AG04450 (cell line): Measurements from ENCODE around the gene UVRAG. TPM values are rescaled to one million over a fixed set of nuclear protein-coding genes. Genes with fewer than 3 reads are reported as not detected.

ENCODE experiments used
- CTCF ChIA-PET: fragments of 300-600, 350-600 bp; formaldehyde crosslinking; extraction: SDS; loops from one replicate; lab custom pipeline; 2022; ENCODE audit warnings: antibody characterized with exemption, inconsistent platforms; lab: Charles Lee
- POLR2A ChIA-PET: fragments of 350-600 bp; formaldehyde crosslinking; extraction: SDS; loops from one replicate; lab custom pipeline; 2021; ENCODE audit warnings: antibody characterized with exemption, inconsistent platforms; lab: Yijun Ruan, JAX
- DNase-seq: peaks from one replicate; pipeline ENCODE4 v3.0.0-alpha.2; 2011; ENCODE audit warnings: low read depth, low spot score
- H3K27ac ChIP-seq: one replicate; pipeline ENCODE4 v1.5.1; 2012; ENCODE audit warnings: low read depth, low read length, control low read depth
- H3K27me3 ChIP-seq: one replicate; pipeline ENCODE4 v1.6.0; 2012; ENCODE audit warnings: low read length; ENCODE audit not compliant: control insufficient read depth, insufficient read depth
- H3K4me3 ChIP-seq: 2 replicates; pipeline ENCODE4 v1.5.1; 2011; ENCODE audit warnings: mild to moderate bottlenecking, low read depth, low read length, control low read depth
- H3K9me3 ChIP-seq: 2 replicates; pipeline ENCODE4 v1.5.1; 2012; ENCODE audit warnings: low read length; ENCODE audit not compliant: control insufficient read depth, insufficient read depth
- polyA plus RNA-seq: library from polyadenylated mRNA; depleted of rRNA; stranded (reverse); fragments of >200 nt; gene quantifications from 2 replicates; pipeline ENCODE4 v1.2.3, GENCODE V29; 2011
- TF ChIP-seq, protein P1 (sequence below): IDR thresholded peaks from 2 replicates; pipeline ENCODE4 v1.5.1; 2011; ENCODE audit warnings: low read depth, low read length, control low read depth, inconsistent platforms

UVRAG gene
- polyA plus RNA-seq, 1 experiment, result 11.6 TPM

DNA sequence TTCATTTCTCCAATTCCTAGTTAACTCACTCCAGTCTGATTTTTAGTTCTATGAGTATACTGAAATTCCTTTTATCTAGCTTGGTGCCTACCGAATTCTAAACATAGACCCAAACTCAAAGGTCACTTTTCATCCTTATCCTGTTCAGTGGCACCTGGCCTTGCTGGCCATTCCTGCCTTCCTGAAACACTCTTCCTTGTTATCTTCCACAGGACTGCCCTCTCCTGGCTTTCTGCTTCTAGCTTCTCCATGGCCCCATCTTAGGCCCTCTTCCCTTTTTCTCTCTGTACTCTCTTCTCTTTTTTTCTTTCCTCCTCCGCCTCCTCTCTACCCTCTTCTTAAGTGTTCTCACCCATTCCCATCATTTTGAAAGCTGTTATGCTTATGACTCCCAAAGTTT is 304.0 kb downstream of the UVRAG start:
- Histone ChIP-seq H3K27me3 (no peaks in the 10 kb centered on the region), H3K9me3 (no peaks in the 10 kb centered on the region), H3K27ac (no peak overlapping the region), H3K4me3 (no peak overlapping the region)
- no peak for DNase-seq
- ChIA-PET CTCF (interaction anchor here (5.4 kb wide), 1 partner anchor 33 kb away, joined by 26 read pairs; no protein-coding TSS in a partner anchor), POLR2A (no interaction called here)
- TF ChIP-seq, protein P1, sequence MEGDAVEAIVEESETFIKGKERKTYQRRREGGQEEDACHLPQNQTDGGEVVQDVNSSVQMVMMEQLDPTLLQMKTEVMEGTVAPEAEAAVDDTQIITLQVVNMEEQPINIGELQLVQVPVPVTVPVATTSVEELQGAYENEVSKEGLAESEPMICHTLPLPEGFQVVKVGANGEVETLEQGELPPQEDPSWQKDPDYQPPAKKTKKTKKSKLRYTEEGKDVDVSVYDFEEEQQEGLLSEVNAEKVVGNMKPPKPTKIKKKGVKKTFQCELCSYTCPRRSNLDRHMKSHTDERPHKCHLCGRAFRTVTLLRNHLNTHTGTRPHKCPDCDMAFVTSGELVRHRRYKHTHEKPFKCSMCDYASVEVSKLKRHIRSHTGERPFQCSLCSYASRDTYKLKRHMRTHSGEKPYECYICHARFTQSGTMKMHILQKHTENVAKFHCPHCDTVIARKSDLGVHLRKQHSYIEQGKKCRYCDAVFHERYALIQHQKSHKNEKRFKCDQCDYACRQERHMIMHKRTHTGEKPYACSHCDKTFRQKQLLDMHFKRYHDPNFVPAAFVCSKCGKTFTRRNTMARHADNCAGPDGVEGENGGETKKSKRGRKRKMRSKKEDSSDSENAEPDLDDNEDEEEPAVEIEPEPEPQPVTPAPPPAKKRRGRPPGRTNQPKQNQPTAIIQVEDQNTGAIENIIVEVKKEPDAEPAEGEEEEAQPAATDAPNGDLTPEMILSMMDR, result no peak

DNA sequence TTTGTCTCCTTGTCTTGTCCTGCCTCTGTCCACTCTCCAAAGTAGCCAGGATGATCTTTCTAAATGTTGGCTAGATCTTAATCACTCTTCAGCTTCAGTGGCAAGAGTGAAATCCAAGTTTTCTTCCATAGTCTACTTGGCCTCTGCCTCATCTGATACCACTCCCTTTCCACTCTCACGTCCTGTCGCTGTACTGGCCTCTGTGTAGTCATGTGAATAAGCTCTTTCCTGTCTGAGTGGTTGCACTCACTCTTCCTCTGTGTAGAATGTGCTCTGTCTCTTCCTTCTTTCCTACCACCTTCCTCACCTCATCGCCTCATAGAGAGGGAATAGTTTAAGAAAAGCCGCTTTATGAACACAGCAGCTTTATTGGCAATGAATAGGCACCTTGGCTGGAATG is 304.8 kb downstream of the UVRAG start:
- no peaks in the 10 kb centered on the region for H3K27me3 ChIP-seq
- ChIA-PET CTCF (interaction anchor here (5.4 kb wide), 1 partner anchor 32 kb away, joined by 26 read pairs; no protein-coding TSS in a partner anchor), POLR2A (no interaction called here)
- no peak overlapping the region for H3K27ac ChIP-seq
- no peak overlapping the region for H3K4me3 ChIP-seq
- TF ChIP-seq, protein P1, result no peak
- no peak for DNase-seq
- no peaks in the 10 kb centered on the region for H3K9me3 ChIP-seq

GRCh38 chr11:76120513-76121101 is 305.6 kb downstream of the UVRAG start:
- no peaks in the 10 kb centered on the region for H3K27me3 ChIP-seq
- ChIA-PET CTCF (interaction anchor here (5.4 kb wide), 1 partner anchor 31 kb away, joined by 26 read pairs; no protein-coding TSS in a partner anchor), POLR2A (no interaction called here)
- H3K27ac ChIP-seq, result no peak overlapping the region
- DNase-seq, result no peak
- TF ChIP-seq, protein P1, result no peak
- no peak overlapping the region for H3K4me3 ChIP-seq
- no peaks in the 10 kb centered on the region for H3K9me3 ChIP-seq

- Histone ChIP-seq H3K27me3 (no peaks in the 10 kb centered on the region), H3K4me3 (no peak overlapping the region), H3K9me3 (no peaks in the 10 kb centered on the region), H3K27ac (no peak overlapping the region)
- ChIA-PET POLR2A (no interaction called here), CTCF (interaction anchor here (5.4 kb wide), 1 partner anchor 29 kb away, joined by 26 read pairs; no protein-coding TSS in a partner anchor)
- TF ChIP-seq, protein P1, result no peak
- DNase-seq, result no peak
Measured at GRCh38 chr11:76123248-76123647, 308.2 kb downstream of the UVRAG start.
